Lower lobe of right lung (tissue), 2 donors: Measurements from ENCODE around the gene PTPRN2. TPM values are rescaled to one million over a fixed set of nuclear protein-coding genes. Genes with fewer than 3 reads are reported as not detected.
"Not testable (repeated sequence)": the region's sequence is repeated elsewhere in the genome, so short reads cannot be mapped to it uniquely, and the experiment has no call there.

Experiments used
- ATAC-seq, 2 donors: fragments of 200-7000 bp; cut with Tn5 transposase; one replicate each; pipeline ENCODE4 v1.9.1; 2020 to 2022; ENCODE audit warnings: mild to moderate bottlenecking in 2 of 2, moderate library complexity in 2 of 2
- DNase-seq: peaks from one replicate; pipeline ENCODE4 v3.0.0-alpha.2; 2020
- H3K27ac ChIP-seq: fragments of 200-600 bp; one replicate; pipeline ENCODE4 v1.8.0; 2022
- H3K27me3 ChIP-seq: fragments of 200-600 bp; one replicate; pipeline ENCODE4 v1.8.0; 2022; ENCODE audit warnings: low read depth
- H3K36me3 ChIP-seq: fragments of 200-600 bp; one replicate; pipeline ENCODE4 v1.8.0; 2022; ENCODE audit warnings: mild to moderate bottlenecking
- H3K4me1 ChIP-seq: fragments of 200-600 bp; one replicate; pipeline ENCODE4 v1.8.0; 2022
- H3K4me3 ChIP-seq: fragments of 200-600 bp; one replicate; pipeline ENCODE4 v1.8.0; 2022; ENCODE audit warnings: mild to moderate bottlenecking
- H3K9me3 ChIP-seq: fragments of 200-600 bp; one replicate; pipeline ENCODE4 v1.8.0; 2022
- intact Hi-C: fragments of 100-400 bp; cut with DNase I; formaldehyde crosslinking; loops from one replicate; pipeline ENCODE4 v1.11.0; 2022
- total RNA-seq: library from RNA; stranded (reverse); fragmentation: NEBNext Ultra II Directional; extraction: Animal tissue kit (Norgen Biotek cat#: 25700); gene quantifications from one replicate; pipeline ENCODE4 v1.2.1, GENCODE V29; 2021
- TF ChIP-seq, protein P1 (sequence below): fragments of 200-600 bp; IDR thresholded peaks from one replicate; pipeline ENCODE4 v1.8.0; 2022; ENCODE audit warnings: antibody characterized with exemption, mild to moderate bottlenecking
- donor health status: DM: no; HTN: yes; CAD: no; lungs with severe emphysema.

PTPRN2 gene
- total RNA-seq, 1 donor from 2014 or later, result 6.8 TPM

DNA sequence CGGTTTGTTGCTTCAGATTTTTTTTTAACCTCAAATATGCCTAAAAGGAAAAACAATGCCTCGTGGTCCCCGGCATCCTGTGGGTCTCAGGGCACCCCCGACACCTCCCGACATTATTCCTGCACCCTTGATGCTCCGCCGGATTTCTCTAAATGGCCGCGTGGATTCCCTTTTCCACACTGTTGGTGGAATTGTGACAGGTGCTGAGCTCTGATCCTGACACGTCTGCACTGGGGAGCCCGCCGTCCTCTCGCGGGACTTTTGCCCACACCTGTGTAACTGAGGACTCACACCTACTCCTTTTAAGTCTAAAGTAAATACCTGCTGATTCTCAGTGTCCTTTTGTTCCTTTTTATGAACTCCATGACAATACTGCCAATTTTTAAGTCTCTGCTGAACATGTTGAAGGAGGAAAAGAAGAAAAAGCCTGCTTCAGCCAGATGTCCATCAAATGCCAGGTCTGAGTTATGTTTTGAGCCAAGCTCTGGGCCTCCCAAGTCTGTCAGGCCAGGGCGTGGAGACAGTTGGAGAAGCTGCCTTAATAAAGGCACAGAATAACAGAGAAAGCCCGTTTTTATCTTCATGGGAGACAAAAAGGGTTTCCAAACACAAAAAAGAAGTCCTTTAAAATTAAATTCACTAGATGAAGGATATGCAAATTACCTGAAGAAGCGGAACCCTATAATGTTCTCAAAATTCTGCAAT, 682.6 kb downstream of the PTPRN2 start:
- Histone ChIP-seq H3K36me3 (no peaks in the 10 kb centered on the region), H3K4me3 (no peak overlapping the region), H3K4me1 (no peaks in the 10 kb centered on the region), H3K27ac (no peak overlapping the region), H3K27me3 (no peaks in the 10 kb centered on the region), H3K9me3 (no peaks in the 10 kb centered on the region)
- no peak for ATAC-seq
- TF ChIP-seq, protein P1, sequence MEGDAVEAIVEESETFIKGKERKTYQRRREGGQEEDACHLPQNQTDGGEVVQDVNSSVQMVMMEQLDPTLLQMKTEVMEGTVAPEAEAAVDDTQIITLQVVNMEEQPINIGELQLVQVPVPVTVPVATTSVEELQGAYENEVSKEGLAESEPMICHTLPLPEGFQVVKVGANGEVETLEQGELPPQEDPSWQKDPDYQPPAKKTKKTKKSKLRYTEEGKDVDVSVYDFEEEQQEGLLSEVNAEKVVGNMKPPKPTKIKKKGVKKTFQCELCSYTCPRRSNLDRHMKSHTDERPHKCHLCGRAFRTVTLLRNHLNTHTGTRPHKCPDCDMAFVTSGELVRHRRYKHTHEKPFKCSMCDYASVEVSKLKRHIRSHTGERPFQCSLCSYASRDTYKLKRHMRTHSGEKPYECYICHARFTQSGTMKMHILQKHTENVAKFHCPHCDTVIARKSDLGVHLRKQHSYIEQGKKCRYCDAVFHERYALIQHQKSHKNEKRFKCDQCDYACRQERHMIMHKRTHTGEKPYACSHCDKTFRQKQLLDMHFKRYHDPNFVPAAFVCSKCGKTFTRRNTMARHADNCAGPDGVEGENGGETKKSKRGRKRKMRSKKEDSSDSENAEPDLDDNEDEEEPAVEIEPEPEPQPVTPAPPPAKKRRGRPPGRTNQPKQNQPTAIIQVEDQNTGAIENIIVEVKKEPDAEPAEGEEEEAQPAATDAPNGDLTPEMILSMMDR, result no peak
- intact Hi-C loops, result no loop called here
- no peak for DNase-seq

DNA sequence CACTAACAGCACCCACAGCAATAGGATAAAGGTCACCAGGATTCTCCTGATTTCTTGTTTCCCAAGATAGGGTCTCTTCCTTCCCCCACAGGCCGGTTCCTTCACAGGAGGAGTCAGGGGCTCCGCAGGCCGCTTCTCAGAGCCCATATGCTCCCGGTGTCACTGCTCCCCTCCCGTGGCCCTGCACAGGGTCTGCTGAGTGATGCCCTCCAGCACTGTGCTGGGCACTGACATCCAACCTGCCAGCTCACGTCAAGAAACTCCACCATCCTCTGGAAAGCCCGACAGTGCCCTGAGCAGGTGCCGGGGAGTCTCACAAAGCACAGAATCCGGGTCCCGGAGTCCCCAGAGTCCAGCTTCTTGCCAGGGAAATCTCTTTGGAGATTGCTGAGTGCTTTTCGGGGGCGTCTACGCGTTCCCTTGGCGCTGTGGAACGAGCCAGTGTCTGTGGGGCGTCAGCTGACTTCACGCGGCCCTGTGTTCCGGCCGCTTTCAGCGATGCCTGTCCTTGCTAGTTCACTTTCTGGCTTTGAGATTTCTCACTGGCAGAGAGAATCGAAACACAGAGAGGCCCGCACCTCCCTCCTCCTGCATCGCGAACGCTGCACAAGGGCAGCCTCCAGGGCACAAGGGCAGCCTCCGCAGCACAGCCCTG, 683.3 kb downstream of the PTPRN2 start:
- DNase-seq, result no peak
- intact Hi-C loops, result no loop called here
- H3K4me1 ChIP-seq, result no peaks in the 10 kb centered on the region
- H3K27me3 ChIP-seq, result no peaks in the 10 kb centered on the region
- TF ChIP-seq, protein P1, result no peak
- no peaks in the 10 kb centered on the region for H3K9me3 ChIP-seq
- no peak overlapping the region for H3K4me3 ChIP-seq
- H3K27ac ChIP-seq, result no peak overlapping the region
- no peaks in the 10 kb centered on the region for H3K36me3 ChIP-seq
- no peak for ATAC-seq

DNA sequence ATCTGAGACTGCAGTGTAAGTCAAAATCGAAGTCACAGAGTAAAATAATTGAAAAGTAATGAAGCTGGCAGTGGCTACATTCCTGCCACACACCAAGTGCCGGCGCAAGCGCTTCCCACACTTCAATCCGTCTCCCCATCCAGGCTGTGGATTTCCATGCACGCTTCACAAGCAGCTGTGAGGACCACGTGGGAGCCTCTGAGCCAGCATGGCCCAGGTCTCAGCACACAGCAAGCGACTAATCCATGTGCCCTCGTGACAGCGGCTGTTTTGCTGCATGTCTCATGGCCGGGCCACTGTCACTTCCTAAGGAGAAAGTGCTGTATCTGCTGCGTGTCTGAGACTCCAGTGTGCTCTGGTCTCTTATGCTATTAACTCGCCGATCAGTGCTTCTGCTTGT, 683.9 kb downstream of the PTPRN2 start:
- DNase-seq (no peak), ATAC-seq (no peak)
- TF ChIP-seq, protein P1, result no peak
- intact Hi-C loops, result no loop called here
- H3K27ac ChIP-seq, result no peak overlapping the region
- H3K27me3 ChIP-seq, result no peaks in the 10 kb centered on the region
- H3K4me1 ChIP-seq, result no peaks in the 10 kb centered on the region
- no peak overlapping the region for H3K4me3 ChIP-seq
- H3K9me3 ChIP-seq, result no peaks in the 10 kb centered on the region
- no peaks in the 10 kb centered on the region for H3K36me3 ChIP-seq

DNA sequence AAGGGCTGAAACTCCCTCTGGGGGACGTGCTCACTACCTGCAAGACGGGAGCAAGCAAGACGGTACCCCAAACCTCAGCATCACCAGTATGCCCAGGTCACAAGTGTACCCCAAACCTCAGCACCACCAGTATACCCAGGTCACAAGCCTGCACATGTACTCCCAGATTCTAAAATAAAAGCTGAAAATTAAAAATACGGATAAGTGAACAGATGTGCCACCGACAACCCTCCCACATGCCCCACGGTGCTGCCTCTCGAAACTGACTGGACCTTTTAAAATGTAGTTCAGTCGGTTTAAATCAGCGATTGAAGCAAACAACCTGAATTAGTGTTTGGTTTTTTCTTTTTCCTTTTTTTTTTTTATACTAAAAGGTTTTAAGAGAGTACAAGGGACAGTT, 684.3 kb downstream of the PTPRN2 start:
- Histone ChIP-seq H3K4me1 (no peaks in the 10 kb centered on the region), H3K36me3 (no peaks in the 10 kb centered on the region), H3K27me3 (no peaks in the 10 kb centered on the region), H3K27ac (no peak overlapping the region), H3K4me3 (no peak overlapping the region), H3K9me3 (no peaks in the 10 kb centered on the region)
- TF ChIP-seq, protein P1, result no peak
- DNase-seq (no peak), ATAC-seq (no peak)
- intact Hi-C loops, result no loop called here

DNA sequence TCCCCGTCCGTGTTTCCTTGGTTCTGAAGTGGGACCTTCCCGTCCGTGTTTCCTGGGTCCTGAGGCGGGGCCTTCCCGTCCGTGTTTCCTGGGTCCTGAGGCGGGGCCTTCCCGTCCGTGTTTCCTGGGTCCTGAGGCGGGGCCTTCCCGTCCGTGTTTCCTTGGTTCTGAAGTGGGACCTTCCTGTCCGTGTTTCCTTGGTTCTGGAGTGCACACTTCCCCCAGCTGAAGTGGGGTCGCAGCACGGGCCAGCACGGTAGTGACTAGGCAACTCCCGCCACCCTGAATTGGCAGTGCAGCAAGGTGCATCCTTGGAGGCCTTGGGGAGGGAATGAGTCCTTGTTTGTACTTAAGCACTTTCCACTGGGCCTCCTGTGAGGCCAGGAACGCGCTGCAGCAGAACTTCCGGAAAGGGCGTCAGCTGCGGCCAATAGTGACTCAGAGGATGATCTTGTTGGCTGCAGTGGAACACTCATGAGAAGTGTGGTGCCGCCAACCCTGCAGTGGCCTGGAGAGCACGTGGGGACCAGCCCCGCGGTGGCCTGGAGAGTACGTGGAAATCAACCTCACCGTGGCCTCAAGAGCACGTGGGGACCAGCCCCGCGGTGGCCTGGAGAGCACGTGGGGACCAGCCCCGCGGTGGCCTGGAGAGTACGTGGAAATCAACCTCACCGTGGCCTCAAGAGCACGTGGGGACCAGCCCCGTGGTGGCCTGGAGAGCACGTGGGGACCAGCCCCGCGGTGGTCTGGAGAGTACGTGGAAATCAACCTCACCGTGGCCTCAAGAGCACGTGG, 685.6 kb downstream of the PTPRN2 start:
- H3K36me3 ChIP-seq, H3K27me3 ChIP-seq, H3K27ac ChIP-seq, intact Hi-C loops, H3K4me1 ChIP-seq, H3K9me3 ChIP-seq, H3K4me3 ChIP-seq, DNase-seq, ATAC-seq: not testable (repeated sequence)

DNA sequence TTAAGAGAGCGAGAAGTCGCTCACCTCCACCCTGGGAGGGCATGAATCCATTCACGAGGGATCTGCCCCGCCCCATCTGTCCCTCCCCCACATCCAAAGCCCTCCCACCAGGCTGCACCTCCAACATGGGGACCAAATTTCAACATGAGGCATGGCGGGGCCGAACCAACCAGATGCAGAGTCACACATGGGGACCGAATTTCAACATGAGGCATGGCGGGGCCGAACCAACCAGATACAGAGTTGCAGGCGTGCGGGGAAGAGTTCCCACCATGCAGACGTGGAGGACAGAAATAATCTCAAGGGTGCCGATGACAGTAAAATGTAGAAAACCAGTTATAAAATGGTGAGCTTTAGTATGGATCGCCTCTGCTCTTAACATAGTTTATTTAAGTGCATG, 686.5 kb downstream of the PTPRN2 start:
- ATAC-seq (no peak), DNase-seq (no peak)
- H3K36me3 ChIP-seq, result no peaks in the 10 kb centered on the region
- H3K9me3 ChIP-seq, result no peaks in the 10 kb centered on the region
- TF ChIP-seq, protein P1, result no peak
- H3K27me3 ChIP-seq, result no peaks in the 10 kb centered on the region
- H3K27ac ChIP-seq, result no peak overlapping the region
- H3K4me1 ChIP-seq, result no peaks in the 10 kb centered on the region
- H3K4me3 ChIP-seq, result no peak overlapping the region
- intact Hi-C loops, result no loop called here
